Tibial nerve (tissue), 4 donors: ENCODE measurements around the gene NXPH1. TPM values are rescaled to one million over a fixed set of nuclear protein-coding genes. Genes with fewer than 3 reads are reported as not detected.

ENCODE experiments used
- DNase-seq, 2 donors: peaks; one replicate each; pipeline ENCODE4 v3.0.0-alpha.2; 2019; ENCODE audit warnings: low spot score in 2 of 2
- H3K27ac ChIP-seq, 4 donors: fragments of 200-600 bp; sonication (generic) in 3 of 4; one replicate each; pipeline ENCODE4 v1.5.1; 2017 to 2019; ENCODE audit warnings: mild to moderate bottlenecking in 1 of 4
- H3K27me3 ChIP-seq, 2 donors: fragments of 200-600 bp; sonication (generic) in 1 of 2; one replicate each; pipeline versions ENCODE4 v1.5.1 to v1.6.0; 2017 to 2019
- H3K36me3 ChIP-seq, 3 donors: fragments of 200-600 bp; sonication (generic); one replicate each; pipeline ENCODE4 v1.5.1; 2018 to 2019
- H3K4me1 ChIP-seq, 4 donors: fragments of 200-600 bp; sonication (generic) in 3 of 4; one replicate each; pipeline ENCODE4 v1.5.1; 2017 to 2019
- H3K4me3 ChIP-seq, 4 donors: fragments of 200-600 bp; sonication (generic) in 3 of 4; one replicate each; pipeline ENCODE4 v1.5.1; 2017 to 2019; ENCODE audit warnings: mild to moderate bottlenecking in 1 of 4, moderate library complexity in 1 of 4
- H3K9me3 ChIP-seq, 4 donors: fragments of 200-600 bp; sonication (generic) in 3 of 4; one replicate each; pipeline ENCODE4 v1.5.1; 2017 to 2019
- CTCF ChIP-seq, 5 experiments: fragments of 200-600 bp in 3 of 5; fragments of 450-650 bp in 2 of 5; sonication (generic) in 3 of 5; IDR thresholded peaks; one replicate each; pipeline ENCODE4 v1.5.1; 2016 to 2019; ENCODE audit warnings: antibody characterized with exemption in 5 of 5, mild to moderate bottlenecking in 3 of 5, moderate library complexity in 2 of 5
- EP300 ChIP-seq, 2 donors: sonication (generic); formaldehyde crosslinking; IDR thresholded peaks; one replicate each; pipeline ENCODE4 v1.6.1; 2017; ENCODE audit warnings: antibody characterized with exemption in 2 of 2, mild to moderate bottlenecking in 1 of 2
- POLR2A ChIP-seq, 2 donors: fragments of 450-650 bp; IDR thresholded peaks; one replicate each; pipeline ENCODE4 v1.6.1; 2017; ENCODE audit warnings: antibody characterized with exemption in 2 of 2, mild to moderate bottlenecking in 2 of 2, moderate library complexity in 2 of 2
- WGBS, 2 donors: methylation state at CpG; one replicate each; pipeline ENCODE4 v1.1.5; 2018; 5-methylcytosine and 5-hydroxymethylcytosine counted together
- total RNA-seq, 4 donors: library from RNA; depleted of rRNA; stranded (reverse); fragments of >200 nt; gene quantifications; one replicate each; pipeline ENCODE4 v1.1.0, GENCODE V29; 2016

Gene NXPH1
- total RNA-seq, 4 donors from 2014 or later: not detected

- no peaks in the 10 kb centered on the region for H3K4me1 ChIP-seq
Measured at GRCh38 chr7:8638076-8638475, 204.7 kb downstream of the NXPH1 start.

GRCh38 chr7:8639668-8640067, 206.3 kb downstream of the NXPH1 start:
- H3K9me3 ChIP-seq: no peaks in the 10 kb centered on the region
- H3K27ac ChIP-seq: no peak overlapping the region
- 84 to 91% methylated on average over 5 of the region's 5 CpGs for WGBS, 2 donors
- no peak overlapping the region for H3K4me3 ChIP-seq
- TF ChIP-seq CTCF (IDR thresholded peaks at IDR 0.05) (no peak), POLR2A (IDR thresholded peaks at IDR 0.05) (no peak), EP300 (IDR thresholded peaks at IDR 0.05) (no peak)
- no peak for DNase-seq
- no peaks in the 10 kb centered on the region for H3K36me3 ChIP-seq
- no peaks in the 10 kb centered on the region for H3K4me1 ChIP-seq
- no peaks in the 10 kb centered on the region for H3K27me3 ChIP-seq

More at GRCh38 chr7:8638076-8638475, 204.7 kb downstream of the NXPH1 start:
- no peak overlapping the region for H3K27ac ChIP-seq
- no peaks in the 10 kb centered on the region for H3K36me3 ChIP-seq
- TF ChIP-seq CTCF (IDR thresholded peaks at IDR 0.05) (no peak), EP300 (IDR thresholded peaks at IDR 0.05) (no peak), POLR2A (IDR thresholded peaks at IDR 0.05) (no peak)
- H3K27me3 ChIP-seq: no peaks in the 10 kb centered on the region
- H3K4me3 ChIP-seq: no peak overlapping the region
- no peaks in the 10 kb centered on the region for H3K9me3 ChIP-seq
- no peak for DNase-seq
- WGBS, 2 donors: 28 to 36% methylated on average over 7 of the region's 7 CpGs

- Histone ChIP-seq H3K27ac (no peak overlapping the region), H3K27me3 (no peaks in the 10 kb centered on the region), H3K9me3 (no peaks in the 10 kb centered on the region), H3K4me3 (no peak overlapping the region), H3K36me3 (no peaks in the 10 kb centered on the region), H3K4me1 (no peaks in the 10 kb centered on the region)
- TF ChIP-seq CTCF (IDR thresholded peaks at IDR 0.05) (no peak), POLR2A (IDR thresholded peaks at IDR 0.05) (no peak), EP300 (IDR thresholded peaks at IDR 0.05) (no peak)
- DNase-seq: no peak
- 79 to 89% methylated on average over 1 of the region's 1 CpG for WGBS, 2 donors
Measured at GRCh38 chr7:8640671-8641070, 207.3 kb downstream of the NXPH1 start.

- no peak for DNase-seq
- H3K27me3 ChIP-seq: no peaks in the 10 kb centered on the region
- no peak for TF ChIP-seq CTCF (IDR thresholded peaks at IDR 0.05)
- no peak for TF ChIP-seq POLR2A (IDR thresholded peaks at IDR 0.05)
- TF ChIP-seq EP300 (IDR thresholded peaks at IDR 0.05): no peak
- H3K27ac ChIP-seq: no peak overlapping the region
- no peak overlapping the region for H3K4me3 ChIP-seq
- H3K36me3 ChIP-seq: no peaks in the 10 kb centered on the region
- WGBS, 2 donors: 73 to 77% methylated on average over 5 to 6 of the region's 6 CpGs
- H3K4me1 ChIP-seq: no peaks in the 10 kb centered on the region
- H3K9me3 ChIP-seq: peaks cover 0 to 6% (median 0%) of the 10 kb centered on the region in 4 donors
Measured at GRCh38 chr7:8668627-8669500, 235.5 kb downstream of the NXPH1 start.

DNA sequence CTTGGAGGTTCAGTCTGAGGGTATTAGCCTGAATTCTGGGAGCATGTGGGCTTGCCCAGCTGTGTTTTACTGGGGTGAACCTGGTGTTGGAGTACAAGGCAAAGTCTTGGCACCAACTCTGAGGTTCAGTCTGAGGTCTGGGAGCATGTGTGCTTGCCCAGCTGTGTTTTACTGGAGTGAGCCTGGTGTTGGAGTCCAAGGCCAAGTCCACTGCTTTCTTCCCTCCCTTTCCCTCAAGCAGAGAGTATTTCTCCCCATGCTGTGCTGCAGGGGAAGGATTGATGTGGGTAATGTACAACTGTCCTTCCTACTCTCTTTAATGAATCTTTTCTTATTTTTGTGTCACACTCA, 236.1 kb downstream of the NXPH1 start:
- no peak for DNase-seq
- no peaks in the 10 kb centered on the region for H3K36me3 ChIP-seq
- H3K4me1 ChIP-seq: no peaks in the 10 kb centered on the region
- no peak for TF ChIP-seq POLR2A (IDR thresholded peaks at IDR 0.05)
- no peak for TF ChIP-seq EP300 (IDR thresholded peaks at IDR 0.05)
- TF ChIP-seq CTCF (IDR thresholded peaks at IDR 0.05): no peak
- H3K27ac ChIP-seq: no peak overlapping the region
- no peaks in the 10 kb centered on the region for H3K27me3 ChIP-seq
- H3K9me3 ChIP-seq: peaks cover 0 to 6% (median 0%) of the 10 kb centered on the region in 4 donors
- H3K4me3 ChIP-seq: no peak overlapping the region
